DOHH2 (cell line): ENCODE results near the gene ENOPH1.

Source experiments
- H3F3A ChIP-seq: fragments of 200-600 bp; sonication (generic), shearing (Covaris generic); 2 replicates; pipeline ENCODE4 v1.6.0; 2016; ENCODE audit warnings: antibody characterized with exemption, mild to moderate bottlenecking; ENCODE audit not compliant: control insufficient read depth, insufficient read depth
- H3K27ac ChIP-seq: fragments of 200-600 bp; sonication (generic); 2 replicates; pipeline ENCODE4 v1.5.1; 2014; ENCODE audit warnings: low read depth, mild to moderate bottlenecking, low read length, moderate library complexity
- H3K27me3 ChIP-seq: fragments of 200-600 bp; sonication (generic); 2 replicates; pipeline ENCODE4 v1.6.1; 2014; ENCODE audit warnings: mild to moderate bottlenecking, low read length, mixed read lengths; ENCODE audit not compliant: control insufficient read depth
- H3K36me3 ChIP-seq: fragments of 200-600 bp; sonication (generic); 2 replicates; pipeline ENCODE4 v1.6.1; 2014; ENCODE audit warnings: mild to moderate bottlenecking, low read length, moderate library complexity, mixed read lengths; ENCODE audit not compliant: control insufficient read depth
- H3K4me1 ChIP-seq: fragments of 200-600 bp; sonication (generic); 2 replicates; pipeline ENCODE4 v1.6.1; 2014; ENCODE audit warnings: mild to moderate bottlenecking, low read length, mixed read lengths; ENCODE audit not compliant: control insufficient read depth
- H3K4me2 ChIP-seq: fragments of 200-600 bp; sonication (generic); 2 replicates; pipeline ENCODE4 v1.6.0; 2014; ENCODE audit warnings: mild to moderate bottlenecking, low read length, moderate library complexity
- H3K4me3 ChIP-seq: fragments of 200-600 bp; sonication (generic); 2 replicates; pipeline ENCODE4 v1.5.1; 2014; ENCODE audit warnings: mild to moderate bottlenecking, low read length, mixed read lengths
- H3K79me2 ChIP-seq: fragments of 200-600 bp; sonication (generic); 2 replicates; pipeline ENCODE4 v1.6.1; 2014; ENCODE audit warnings: mild to moderate bottlenecking, low read length, mixed read lengths; ENCODE audit not compliant: control insufficient read depth
- H3K9me2 ChIP-seq: fragments of 200-600 bp; sonication (generic); replicated peaks from 2 replicates; pipeline ENCODE4 v1.6.1; 2014; ENCODE audit warnings: mild to moderate bottlenecking, low read length, mixed read lengths; ENCODE audit not compliant: control insufficient read depth
- H3K9me3 ChIP-seq: fragments of 200-600 bp; sonication (generic); 2 replicates; pipeline ENCODE4 v1.6.1; 2014; ENCODE audit warnings: antibody characterized with exemption, low read length, mixed read lengths; ENCODE audit not compliant: control insufficient read depth, insufficient read depth
- H4K20me1 ChIP-seq: fragments of 200-600 bp; sonication (generic); 2 replicates; pipeline ENCODE4 v1.6.0; 2014; ENCODE audit warnings: low read depth, mild to moderate bottlenecking, antibody characterized with exemption, low read length, moderate library complexity; ENCODE audit not compliant: control insufficient read depth, insufficient read depth
- EZH2phosphoT487 ChIP-seq: fragments of 200-600 bp; sonication (generic); IDR thresholded peaks from 2 replicates; pipeline ENCODE4 v1.6.1; 2017; ENCODE audit warnings: borderline replicate concordance, mild to moderate bottlenecking, antibody characterized with exemption, low read length, moderate library complexity, mixed read lengths
- TF ChIP-seq, protein P1 (sequence below): fragments of 200-600 bp; sonication (generic); IDR thresholded peaks from one replicate; pipeline ENCODE4 v1.5.1; 2014; ENCODE audit warnings: antibody characterized with exemption, mild to moderate bottlenecking, low read depth, low read length; ENCODE audit not compliant: poor library complexity, severe bottlenecking

ENOPH1 gene

DNA sequence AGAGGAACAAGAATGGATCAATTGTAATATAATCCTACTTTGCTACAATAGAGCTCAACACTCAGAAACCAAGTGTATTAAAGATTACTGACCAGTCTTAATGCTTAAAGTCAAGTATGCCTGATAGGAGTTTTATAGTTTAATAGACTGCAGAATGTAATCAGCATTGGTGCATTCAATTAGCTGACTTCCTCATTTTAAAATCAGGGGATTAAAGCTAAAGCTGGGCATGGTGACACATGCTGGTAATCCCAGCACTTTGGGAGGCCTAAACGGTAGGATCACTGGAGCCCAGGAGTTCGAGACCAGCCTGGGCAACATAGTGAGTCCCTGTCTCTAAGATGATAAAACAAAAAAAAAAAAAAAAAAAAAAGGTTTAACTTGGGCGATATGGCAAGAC is 10.9 kb upstream of the ENOPH1 start:
- Histone ChIP-seq H3F3A (peaks cover 39% of the 10 kb centered on the region), H3K36me3 (peaks cover 20% of the 10 kb centered on the region), H3K9me3 (no peaks in the 10 kb centered on the region), H3K4me2 (no peak overlapping the region), H3K79me2 (no peaks in the 10 kb centered on the region), H3K9me2 (no peaks in the 10 kb centered on the region), H3K4me3 (no peak overlapping the region), H3K27ac (no peak overlapping the region), H3K4me1 (peaks cover 4% of the 10 kb centered on the region; the same call in 1 of the 2 replicates), H4K20me1 (no peaks in the 10 kb centered on the region), H3K27me3 (peaks cover 12% of the 10 kb centered on the region)
- TF ChIP-seq, protein P1, sequence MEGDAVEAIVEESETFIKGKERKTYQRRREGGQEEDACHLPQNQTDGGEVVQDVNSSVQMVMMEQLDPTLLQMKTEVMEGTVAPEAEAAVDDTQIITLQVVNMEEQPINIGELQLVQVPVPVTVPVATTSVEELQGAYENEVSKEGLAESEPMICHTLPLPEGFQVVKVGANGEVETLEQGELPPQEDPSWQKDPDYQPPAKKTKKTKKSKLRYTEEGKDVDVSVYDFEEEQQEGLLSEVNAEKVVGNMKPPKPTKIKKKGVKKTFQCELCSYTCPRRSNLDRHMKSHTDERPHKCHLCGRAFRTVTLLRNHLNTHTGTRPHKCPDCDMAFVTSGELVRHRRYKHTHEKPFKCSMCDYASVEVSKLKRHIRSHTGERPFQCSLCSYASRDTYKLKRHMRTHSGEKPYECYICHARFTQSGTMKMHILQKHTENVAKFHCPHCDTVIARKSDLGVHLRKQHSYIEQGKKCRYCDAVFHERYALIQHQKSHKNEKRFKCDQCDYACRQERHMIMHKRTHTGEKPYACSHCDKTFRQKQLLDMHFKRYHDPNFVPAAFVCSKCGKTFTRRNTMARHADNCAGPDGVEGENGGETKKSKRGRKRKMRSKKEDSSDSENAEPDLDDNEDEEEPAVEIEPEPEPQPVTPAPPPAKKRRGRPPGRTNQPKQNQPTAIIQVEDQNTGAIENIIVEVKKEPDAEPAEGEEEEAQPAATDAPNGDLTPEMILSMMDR, result no peak
- TF ChIP-seq EZH2phosphoT487, result no peak

DNA sequence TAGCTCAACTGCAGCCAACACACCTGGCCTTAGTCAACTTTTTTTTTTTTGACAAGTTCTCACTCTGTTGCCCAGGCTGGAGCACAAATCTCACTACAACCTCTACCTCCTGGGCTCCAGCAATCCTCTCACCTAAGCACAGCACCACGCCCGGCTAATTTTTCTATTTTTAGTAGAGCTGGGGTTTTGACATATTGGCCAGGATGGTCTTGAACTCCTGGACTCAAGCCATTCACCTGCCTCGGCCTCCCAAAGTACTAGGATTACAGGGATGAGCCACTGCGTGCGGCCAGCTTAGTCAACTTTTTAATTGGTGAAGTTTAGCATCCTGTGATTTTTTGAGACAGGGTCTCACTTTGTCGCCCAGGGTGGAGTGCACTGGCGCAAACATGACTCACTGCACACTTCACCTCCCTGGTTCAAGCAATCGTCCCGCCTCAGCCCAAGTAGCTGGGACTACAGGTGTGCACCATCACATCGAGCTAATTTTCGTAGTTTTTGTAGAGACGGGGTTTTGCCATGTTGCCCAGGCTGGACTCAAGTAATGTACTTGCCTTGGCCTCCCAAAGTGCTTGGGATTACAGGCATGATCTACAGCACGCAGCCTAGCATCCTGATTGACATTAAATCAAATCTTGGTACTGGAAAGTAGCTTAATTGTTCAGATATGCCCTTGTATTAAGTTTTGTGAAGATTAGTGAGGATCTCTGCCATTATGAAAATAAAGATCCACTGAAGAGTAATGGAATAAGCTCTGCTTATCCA is 8.4 kb upstream of the ENOPH1 start:
- peaks cover 65% of the 10 kb centered on the region for H3F3A ChIP-seq
- peaks cover 19% of the 10 kb centered on the region for H4K20me1 ChIP-seq
- no peaks in the 10 kb centered on the region for H3K9me3 ChIP-seq

DNA sequence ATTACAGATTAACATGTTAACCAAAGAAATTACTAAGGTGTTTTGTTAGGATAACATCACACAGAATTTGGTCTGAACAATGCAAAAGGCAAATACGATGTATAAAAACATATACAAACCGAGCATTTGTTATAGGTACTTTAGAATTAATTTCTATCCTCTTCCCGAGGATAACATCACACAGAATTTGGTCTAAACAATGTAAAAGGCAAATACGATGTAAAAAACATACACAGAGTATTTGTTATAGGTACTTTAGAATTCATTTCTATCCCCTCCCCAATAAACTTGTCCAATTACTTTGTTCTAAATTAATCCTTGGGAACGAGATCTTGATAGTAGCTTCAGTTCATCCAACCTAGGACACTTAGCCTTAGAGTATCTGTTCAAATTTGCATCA is 7.8 kb upstream of the ENOPH1 start:
- H3F3A ChIP-seq, result peaks cover 71% of the 10 kb centered on the region
- H3K4me3 ChIP-seq, result no peak overlapping the region
- no peaks in the 10 kb centered on the region for H3K27me3 ChIP-seq
- H3K4me1 ChIP-seq, result peaks cover 17% of the 10 kb centered on the region
- TF ChIP-seq, protein P1, result no peak
- no peak for TF ChIP-seq EZH2phosphoT487
- H3K9me2 ChIP-seq, result no peaks in the 10 kb centered on the region
- H4K20me1 ChIP-seq, result peaks cover 25% of the 10 kb centered on the region
- H3K9me3 ChIP-seq, result no peaks in the 10 kb centered on the region
- peaks cover 24% of the 10 kb centered on the region for H3K79me2 ChIP-seq
- no peak overlapping the region for H3K4me2 ChIP-seq
- peaks cover 51% of the 10 kb centered on the region for H3K36me3 ChIP-seq
- no peak overlapping the region for H3K27ac ChIP-seq

More for the DNA sequence above, 8.4 kb upstream of the ENOPH1 start:
- H3K4me1 ChIP-seq, result peaks cover 11% of the 10 kb centered on the region
- 0 out of 2 replicates have a peak, but pooled peaks cover 2% of the 10 kb centered on the region for H3K27me3 ChIP-seq
- no peak overlapping the region for H3K27ac ChIP-seq
- H3K9me2 ChIP-seq, result no peaks in the 10 kb centered on the region
- TF ChIP-seq, protein P1, result no peak
- no peak for TF ChIP-seq EZH2phosphoT487
- no peak overlapping the region for H3K4me3 ChIP-seq
- peaks cover 17% of the 10 kb centered on the region for H3K79me2 ChIP-seq
- H3K36me3 ChIP-seq, result peaks cover 45% of the 10 kb centered on the region
- H3K4me2 ChIP-seq, result no peak overlapping the region
